H7 (cell line): ENCODE measurements around the gene SERPIND1. TPM values are rescaled to one million over a fixed set of nuclear protein-coding genes. Genes with fewer than 3 reads are reported as not detected.
A peak's percentile ranks its signal among the peaks of the same experiment; 100 is the strongest.

ENCODE experiments used
- DNase-seq: peaks from one replicate; pipeline ENCODE4 v3.0.0; 2012
- H3K27me3 ChIP-seq: 2 replicates; pipeline ENCODE4 v1.6.0; 2011; ENCODE audit warnings: mild to moderate bottlenecking, low read length; ENCODE audit not compliant: control insufficient read depth, insufficient read depth
- H3K36me3 ChIP-seq: replicated peaks from 2 replicates; pipeline ENCODE4 v1.5.1; 2011; ENCODE audit warnings: low read length; ENCODE audit not compliant: control insufficient read depth, insufficient read depth
- H3K4me3 ChIP-seq: 2 replicates; pipeline ENCODE4 v1.5.1; 2011; ENCODE audit warnings: low read depth, mild to moderate bottlenecking, control low read depth, low read length, moderate library complexity; ENCODE audit not compliant: insufficient read depth
- total RNA-seq: library from RNA; depleted of rRNA; stranded (reverse); fragments of >200 nt; shearing (Covaris generic); gene quantifications from 2 replicates; pipeline ENCODE4 v1.2.3, GENCODE V29; 2014

The SERPIND1 gene
- total RNA-seq, 1 experiment from 2014 or later = 0.07 TPM

GRCh38 chr22:20774882-20775281, 969 bp downstream of the SERPIND1 start:
- no peaks in the 10 kb centered on the region for H3K36me3 ChIP-seq
- DNase-seq = no peak

GRCh38 chr22:20775342-20775895, 1.5 kb downstream of the SERPIND1 start:
- H3K36me3 ChIP-seq = no peaks in the 10 kb centered on the region
- H3K4me3 ChIP-seq = no peak overlapping the region
- no peak for DNase-seq
- H3K27me3 ChIP-seq = no peaks in the 10 kb centered on the region

More at GRCh38 chr22:20774882-20775281, 969 bp downstream of the SERPIND1 start:
- H3K27me3 ChIP-seq = no peaks in the 10 kb centered on the region
- no peak overlapping the region for H3K4me3 ChIP-seq

GRCh38 chr22:20776624-20777405, 2.9 kb downstream of the SERPIND1 start:
- no peak for DNase-seq
- Histone ChIP-seq H3K36me3 (no peaks in the 10 kb centered on the region), H3K4me3 (no peak overlapping the region), H3K27me3 (no peaks in the 10 kb centered on the region)

DNA sequence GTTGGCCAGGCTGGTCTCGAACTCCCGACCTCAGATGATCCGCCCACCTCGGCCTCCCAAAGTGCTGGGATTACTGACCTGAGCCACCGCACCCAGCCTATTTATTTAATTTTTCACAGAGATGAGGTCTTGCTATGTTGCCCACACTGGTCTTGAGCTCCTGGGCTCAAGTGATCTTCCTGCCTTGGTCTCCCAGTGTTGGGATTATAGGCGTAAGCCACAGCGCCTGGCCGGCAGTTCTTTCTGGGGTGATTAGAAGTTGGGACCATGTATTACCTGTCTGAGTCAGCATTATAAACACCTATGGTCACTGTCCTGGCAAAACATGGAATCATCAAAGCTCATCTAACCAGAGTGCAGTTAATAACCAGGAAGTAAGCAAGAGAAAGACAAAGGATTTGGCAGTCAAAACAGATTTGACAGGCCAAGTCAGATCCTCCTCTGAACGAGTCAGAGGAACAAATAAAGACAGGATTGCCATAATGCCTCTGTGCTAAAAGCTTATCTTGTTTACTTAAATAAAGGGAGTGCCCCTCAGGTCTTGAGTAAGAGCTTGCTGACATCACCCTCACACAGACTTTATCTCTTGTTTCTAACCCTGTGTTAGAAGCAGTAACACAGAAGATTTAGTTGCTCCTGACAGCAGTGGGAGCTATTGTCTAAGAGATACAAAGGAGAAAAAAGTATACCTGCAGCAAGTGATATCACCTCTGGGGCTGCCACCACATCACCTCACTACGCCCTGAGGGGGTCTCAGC, 3.7 kb downstream of the SERPIND1 start:
- no peak overlapping the region for H3K4me3 ChIP-seq
- no peaks in the 10 kb centered on the region for H3K27me3 ChIP-seq
- H3K36me3 ChIP-seq = no peaks in the 10 kb centered on the region
- no peak for DNase-seq

GRCh38 chr22:20779014-20779817, 5.3 kb downstream of the SERPIND1 start:
- Histone ChIP-seq H3K27me3 (no peaks in the 10 kb centered on the region), H3K36me3 (no peaks in the 10 kb centered on the region), H3K4me3 (no peak overlapping the region)
- no peak for DNase-seq

DNA sequence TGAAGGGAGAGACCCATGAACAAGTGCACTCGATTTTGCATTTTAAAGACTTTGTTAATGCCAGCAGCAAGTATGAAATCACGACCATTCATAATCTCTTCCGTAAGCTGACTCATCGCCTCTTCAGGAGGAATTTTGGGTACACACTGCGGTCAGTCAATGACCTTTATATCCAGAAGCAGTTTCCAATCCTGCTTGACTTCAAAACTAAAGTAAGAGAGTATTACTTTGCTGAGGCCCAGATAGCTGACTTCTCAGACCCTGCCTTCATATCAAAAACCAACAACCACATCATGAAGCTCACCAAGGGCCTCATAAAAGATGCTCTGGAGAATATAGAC, 5.9 kb downstream of the SERPIND1 start:
- no peaks in the 10 kb centered on the region for H3K27me3 ChIP-seq
- H3K36me3 ChIP-seq = no peaks in the 10 kb centered on the region
- no peak overlapping the region for H3K4me3 ChIP-seq
- no peak for DNase-seq

DNA sequence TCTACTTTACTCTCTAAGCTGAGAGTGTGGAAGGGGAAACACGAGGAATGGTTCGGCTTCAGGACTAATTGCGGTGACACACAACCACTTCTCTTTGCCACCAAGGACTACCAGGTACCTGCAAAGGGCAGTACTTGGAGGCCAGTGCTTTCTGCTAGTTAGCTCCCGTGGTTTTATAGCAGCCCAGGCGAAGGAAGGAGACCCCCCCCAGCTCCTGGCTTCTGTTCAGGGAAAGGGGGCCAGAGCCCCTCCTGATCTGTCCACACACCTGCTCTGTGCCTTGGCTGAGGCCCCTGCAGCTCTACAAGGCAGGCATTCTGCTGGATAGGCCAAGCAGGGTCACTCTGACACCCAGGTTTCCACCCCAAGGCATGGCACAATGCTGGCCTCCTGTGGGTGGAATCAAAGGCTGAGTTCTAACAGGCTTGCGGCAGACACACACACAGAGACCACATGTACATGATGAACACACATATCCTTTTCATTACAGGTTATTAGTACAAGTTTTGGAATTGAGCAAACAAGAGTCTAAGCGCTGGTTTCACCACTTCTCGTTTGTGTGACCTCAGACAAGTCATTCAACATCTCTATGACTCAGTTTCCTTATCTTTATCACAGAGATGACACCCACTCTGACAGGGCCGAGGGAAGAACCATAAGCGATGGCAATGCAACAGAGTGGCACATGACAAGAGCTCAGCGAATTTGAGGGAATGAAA, 7.5 kb downstream of the SERPIND1 start:
- no peaks in the 10 kb centered on the region for H3K27me3 ChIP-seq
- DNase-seq = no peak
- H3K4me3 ChIP-seq = no peak overlapping the region
- no peaks in the 10 kb centered on the region for H3K36me3 ChIP-seq

- H3K4me3 ChIP-seq = no peak overlapping the region
- H3K27me3 ChIP-seq = no peaks in the 10 kb centered on the region
- no peak for DNase-seq
- no peaks in the 10 kb centered on the region for H3K36me3 ChIP-seq
Observed at GRCh38 chr22:20782083-20782482, 8.2 kb downstream of the SERPIND1 start.

DNA sequence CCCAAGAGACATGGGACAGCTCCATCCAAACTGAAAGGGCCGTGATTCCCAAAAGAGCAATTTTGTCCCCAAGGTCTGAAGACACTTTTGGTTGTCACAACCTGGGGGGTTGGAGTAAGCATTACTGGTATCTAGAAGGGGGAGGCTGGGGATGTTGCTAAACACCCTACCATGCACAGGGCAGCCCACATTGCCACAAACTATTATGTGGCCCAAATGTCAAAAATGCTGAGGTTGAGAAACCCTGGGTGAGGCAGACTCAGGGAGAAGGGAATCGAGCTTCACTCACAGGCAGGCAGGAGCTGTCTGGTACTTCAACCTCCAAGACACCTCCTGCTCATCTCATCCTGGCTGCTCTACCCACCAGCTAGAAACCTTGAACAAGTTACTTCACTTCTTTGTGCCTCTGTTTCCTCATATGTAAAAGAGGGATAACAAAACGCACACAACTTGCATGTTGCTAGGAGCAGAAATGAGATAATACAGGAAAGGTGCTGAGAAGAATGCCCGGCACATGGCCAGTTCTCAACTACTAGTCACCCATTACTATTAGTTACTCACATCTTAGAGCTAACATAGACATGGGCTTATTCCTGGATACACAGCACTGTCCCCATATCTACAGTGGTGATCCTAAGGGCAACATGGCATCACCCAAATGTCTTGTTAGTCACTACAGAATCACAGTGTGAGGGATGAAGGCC, 8.8 kb downstream of the SERPIND1 start:
- no peak overlapping the region for H3K4me3 ChIP-seq
- no peak for DNase-seq
- H3K27me3 ChIP-seq = no peaks in the 10 kb centered on the region
- H3K36me3 ChIP-seq = no peaks in the 10 kb centered on the region

DNA sequence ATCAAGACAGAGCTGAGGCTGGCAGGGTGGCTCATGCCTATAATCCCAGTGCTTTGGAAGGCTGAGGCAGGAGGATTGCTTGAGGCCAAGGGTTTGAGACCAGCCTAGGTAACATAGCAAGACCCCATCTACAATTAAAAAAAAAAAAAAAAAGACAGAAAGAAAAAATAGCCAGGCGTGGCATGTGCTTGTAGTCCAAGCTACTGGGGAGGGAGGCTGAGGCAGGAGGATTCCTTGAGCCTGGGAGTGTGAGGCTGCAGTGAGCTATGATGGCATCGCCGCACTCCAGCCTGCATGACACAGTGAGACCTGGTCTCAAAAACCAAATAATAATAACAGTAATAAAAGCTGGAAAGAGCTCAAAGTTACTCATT, 9.4 kb downstream of the SERPIND1 start:
- H3K36me3 ChIP-seq = peaks cover 1% of the 10 kb centered on the region; the same call in 1 of the 2 replicates
- no peaks in the 10 kb centered on the region for H3K27me3 ChIP-seq
- no peak overlapping the region for H3K4me3 ChIP-seq
- no peak for DNase-seq

- no peak overlapping the region for H3K4me3 ChIP-seq
- H3K36me3 ChIP-seq = peaks cover 1% of the 10 kb centered on the region; the same call in 1 of the 2 replicates
- DNase-seq = peak; percentile 76
- H3K27me3 ChIP-seq = no peaks in the 10 kb centered on the region
Observed at GRCh38 chr22:20783844-20784723, 10.2 kb downstream of the SERPIND1 start.

DNA sequence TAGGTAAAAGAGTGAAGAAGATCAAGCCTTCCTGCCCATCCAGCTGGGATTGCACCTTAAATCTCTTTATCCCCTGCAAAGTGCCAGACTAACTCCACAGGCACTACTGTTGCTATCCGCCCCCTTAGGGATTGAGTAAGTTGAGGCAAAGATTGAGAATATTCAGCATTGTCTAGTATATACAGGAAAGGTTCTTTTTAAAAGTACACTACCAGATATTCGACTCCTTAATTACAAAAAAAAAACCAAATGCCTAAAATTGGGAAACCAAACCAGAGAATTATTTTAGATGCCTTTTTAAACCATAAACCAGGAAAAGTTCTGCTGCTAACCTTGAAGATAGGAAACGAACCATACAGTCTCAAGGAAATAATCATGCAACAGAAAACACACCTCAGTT, 11.5 kb downstream of the SERPIND1 start:
- H3K27me3 ChIP-seq = no peaks in the 10 kb centered on the region
- peaks cover 1% of the 10 kb centered on the region; the same call in 1 of the 2 replicates for H3K36me3 ChIP-seq
- H3K4me3 ChIP-seq = no peak overlapping the region
- DNase-seq = no peak

GRCh38 chr22:20786048-20786447, 12.1 kb downstream of the SERPIND1 start:
- Histone ChIP-seq H3K36me3 (peaks cover 1% of the 10 kb centered on the region; the same call in 1 of the 2 replicates), H3K4me3 (no peak overlapping the region)
- no peak for DNase-seq

More at GRCh38 chr22:20786048-20786447, 12.1 kb downstream of the SERPIND1 start:
- H3K27me3 ChIP-seq = no peaks in the 10 kb centered on the region
